ENCODE data around the gene TOP3B.
"Not testable (repeated sequence)": the region's sequence is repeated elsewhere in the genome, so short reads cannot be mapped to it uniquely, and the experiment has no call there.

TOP3B gene

GRCh38 chr22:21926728-21927127, 55.9 kb downstream of the TOP3B start:
- DNase-seq (ENCODE audit: low spot score), result no peak

- no peak for DNase-seq (ENCODE audit: low spot score)
Measured at GRCh38 chr22:21923163-21923561, 59.4 kb downstream of the TOP3B start.

- DNase-seq (ENCODE audit: low spot score), result no peak
Measured at GRCh38 chr22:21922370-21923162, 60.0 kb downstream of the TOP3B start.

GRCh38 chr22:21921729-21922128, 60.9 kb downstream of the TOP3B start:
- no peak for DNase-seq (ENCODE audit: low spot score)

GRCh38 chr22:21921184-21921721, 61.3 kb downstream of the TOP3B start:
- no peak for DNase-seq (ENCODE audit: low spot score)

GRCh38 chr22:21920341-21921183, 62.0 kb downstream of the TOP3B start:
- no peak for DNase-seq (ENCODE audit: low spot score)

GRCh38 chr22:21919526-21920307, 62.9 kb downstream of the TOP3B start:
- DNase-seq (ENCODE audit: low spot score), result no peak

- DNase-seq (ENCODE audit: low spot score), result no peak
Measured at GRCh38 chr22:21918466-21919185, 64.0 kb downstream of the TOP3B start.

- no peak for DNase-seq (ENCODE audit: low spot score)
Measured at GRCh38 chr22:21917959-21918261, 64.7 kb downstream of the TOP3B start.

- no peak for DNase-seq (ENCODE audit: low spot score)
Measured at GRCh38 chr22:21917181-21917958, 65.2 kb downstream of the TOP3B start.

- no peak for DNase-seq (ENCODE audit: low spot score)
Measured at GRCh38 chr22:21916309-21916918, 66.2 kb downstream of the TOP3B start.

GRCh38 chr22:21915624-21916308, 66.8 kb downstream of the TOP3B start:
- DNase-seq (ENCODE audit: low spot score), result no peak

- not testable (repeated sequence) for DNase-seq (ENCODE audit: low spot score)
Measured at GRCh38 chr22:21914033-21914642, 68.4 kb downstream of the TOP3B start.

GRCh38 chr22:21910367-21910766, 72.2 kb downstream of the TOP3B start:
- not testable (repeated sequence) for DNase-seq (ENCODE audit: low spot score)

GRCh38 chr22:21909871-21910270, 72.7 kb downstream of the TOP3B start:
- no peak for DNase-seq (ENCODE audit: low spot score)

GRCh38 chr22:21907638-21908522, 74.7 kb downstream of the TOP3B start:
- no peak for DNase-seq (ENCODE audit: low spot score)
